ENCODE results near the gene RDH11.

RDH11 gene

DNA sequence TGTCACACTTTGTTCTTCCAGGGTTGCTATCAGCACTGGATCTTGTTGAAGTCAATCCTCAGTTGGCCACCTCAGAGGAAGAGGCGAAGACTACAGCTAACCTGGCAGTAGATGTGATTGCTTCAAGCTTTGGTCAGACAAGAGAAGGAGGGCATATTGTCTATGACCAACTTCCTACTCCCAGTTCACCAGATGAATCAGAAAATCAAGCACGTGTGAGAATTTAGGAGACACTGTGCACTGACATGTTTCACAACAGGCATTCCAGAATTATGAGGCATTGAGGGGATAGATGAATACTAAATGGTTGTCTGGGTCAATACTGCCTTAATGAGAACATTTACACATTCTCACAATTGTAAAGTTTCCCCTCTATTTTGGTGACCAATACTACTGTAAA lies 44.9 kb downstream of the RDH11 start:
- DNase-seq (ENCODE audit: low read depth in 2 of 3, low spot score in 1 of 3): no peak

DNA sequence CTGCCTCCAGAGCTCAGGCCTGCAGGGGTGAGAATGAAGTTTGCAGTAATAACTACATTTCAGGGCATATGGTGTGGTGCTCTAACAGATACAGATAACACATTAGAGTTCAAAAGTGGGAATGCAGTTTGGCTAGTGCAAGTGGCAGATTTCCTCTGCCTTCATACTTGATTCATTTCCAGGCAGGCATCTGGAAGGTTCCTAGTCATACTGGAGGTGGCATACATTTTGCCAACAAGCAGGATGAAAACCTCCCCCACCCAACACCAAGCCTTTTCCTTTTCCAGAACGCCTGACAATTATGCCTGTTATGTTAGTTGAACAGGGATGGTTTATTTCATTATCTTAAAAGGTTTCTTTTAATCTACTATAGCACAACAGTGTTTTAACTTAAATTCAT lies 45.4 kb downstream of the RDH11 start:
- no peak for DNase-seq (ENCODE audit: low read depth in 2 of 3, low spot score in 1 of 3)

DNA sequence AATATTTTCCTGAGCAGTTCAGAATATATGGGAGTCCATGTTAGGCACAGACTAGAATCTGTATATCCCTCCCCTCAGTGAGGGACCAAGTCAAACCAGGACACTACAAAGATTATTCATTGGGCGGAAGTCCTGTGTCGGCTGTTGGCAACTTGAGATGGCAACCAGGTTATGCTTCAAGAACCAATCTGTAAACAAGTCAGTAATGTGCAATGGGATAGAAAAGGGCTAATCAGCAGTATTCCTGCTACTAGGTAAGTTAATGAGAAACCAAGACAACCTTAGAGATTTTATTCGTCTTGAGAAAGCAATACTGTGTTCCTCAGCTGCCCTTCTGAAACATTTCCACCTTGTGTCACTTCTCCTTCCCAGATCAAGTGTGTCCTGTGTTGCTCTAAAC lies 49.4 kb downstream of the RDH11 start:
- DNase-seq (ENCODE audit: low read depth in 2 of 3, low spot score in 1 of 3): no peak

DNA sequence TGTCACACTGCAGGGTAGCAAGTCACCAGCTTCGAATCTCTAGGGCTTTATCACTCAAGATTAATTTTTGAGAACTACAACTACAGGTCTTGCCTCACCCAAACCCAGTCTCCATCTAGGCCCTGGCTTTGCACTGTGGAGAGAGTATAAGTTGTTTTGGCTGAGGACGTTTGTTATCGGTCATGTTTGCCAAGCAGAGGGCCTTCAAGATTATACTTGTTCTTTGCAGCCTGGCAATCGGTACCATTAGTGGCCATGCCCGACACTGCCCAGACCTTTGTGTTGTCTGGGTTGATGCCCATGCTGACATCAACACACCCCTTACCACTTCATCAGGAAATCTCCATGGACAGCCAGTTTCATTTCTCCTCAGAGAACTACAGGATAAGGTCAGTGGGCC lies 50.1 kb downstream of the RDH11 start:
- DNase-seq (ENCODE audit: low read depth in 2 of 3, low spot score in 1 of 3): no peak

DNA sequence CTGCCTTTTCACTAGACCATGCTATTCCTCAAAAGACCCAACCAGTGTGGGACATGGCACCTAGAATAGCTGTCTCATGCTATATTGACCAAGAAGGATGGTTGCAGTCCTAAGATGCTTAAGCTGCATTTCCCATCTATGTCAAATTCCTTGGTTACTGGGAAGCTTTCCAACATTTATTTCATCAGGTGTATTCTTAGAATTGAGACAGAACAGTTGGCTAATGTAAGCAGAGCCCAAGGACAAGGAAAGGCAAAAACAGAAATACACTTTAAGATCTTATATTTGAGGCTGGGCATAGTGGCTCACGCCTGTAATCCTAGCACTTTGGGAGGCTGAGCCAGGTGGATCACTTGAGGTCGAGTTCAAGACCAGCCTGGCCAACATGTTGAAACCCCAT lies 51.1 kb downstream of the RDH11 start:
- no peak for DNase-seq (ENCODE audit: low read depth in 2 of 3, low spot score in 1 of 3)

DNA sequence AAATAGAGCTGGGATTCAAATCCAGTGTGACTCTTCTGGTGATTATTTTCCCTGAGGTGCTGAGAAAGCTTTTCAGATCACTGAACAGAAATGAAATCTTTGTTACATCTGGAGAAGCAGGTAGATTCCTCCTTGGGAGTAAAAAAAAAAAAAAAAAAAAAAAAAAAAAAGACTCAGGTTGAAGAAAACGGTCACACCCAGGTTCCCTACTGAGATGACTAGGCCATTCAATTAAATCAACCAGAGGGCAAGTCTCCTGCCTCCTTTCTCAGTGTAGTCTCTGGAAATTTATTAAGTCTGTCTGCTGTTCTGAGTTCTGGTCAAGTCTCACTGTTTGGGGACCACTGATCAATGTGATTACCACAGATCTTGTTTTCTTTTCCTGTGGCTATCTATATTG lies 51.9 kb downstream of the RDH11 start:
- DNase-seq (ENCODE audit: low read depth in 2 of 3, low spot score in 1 of 3): no peak

DNA sequence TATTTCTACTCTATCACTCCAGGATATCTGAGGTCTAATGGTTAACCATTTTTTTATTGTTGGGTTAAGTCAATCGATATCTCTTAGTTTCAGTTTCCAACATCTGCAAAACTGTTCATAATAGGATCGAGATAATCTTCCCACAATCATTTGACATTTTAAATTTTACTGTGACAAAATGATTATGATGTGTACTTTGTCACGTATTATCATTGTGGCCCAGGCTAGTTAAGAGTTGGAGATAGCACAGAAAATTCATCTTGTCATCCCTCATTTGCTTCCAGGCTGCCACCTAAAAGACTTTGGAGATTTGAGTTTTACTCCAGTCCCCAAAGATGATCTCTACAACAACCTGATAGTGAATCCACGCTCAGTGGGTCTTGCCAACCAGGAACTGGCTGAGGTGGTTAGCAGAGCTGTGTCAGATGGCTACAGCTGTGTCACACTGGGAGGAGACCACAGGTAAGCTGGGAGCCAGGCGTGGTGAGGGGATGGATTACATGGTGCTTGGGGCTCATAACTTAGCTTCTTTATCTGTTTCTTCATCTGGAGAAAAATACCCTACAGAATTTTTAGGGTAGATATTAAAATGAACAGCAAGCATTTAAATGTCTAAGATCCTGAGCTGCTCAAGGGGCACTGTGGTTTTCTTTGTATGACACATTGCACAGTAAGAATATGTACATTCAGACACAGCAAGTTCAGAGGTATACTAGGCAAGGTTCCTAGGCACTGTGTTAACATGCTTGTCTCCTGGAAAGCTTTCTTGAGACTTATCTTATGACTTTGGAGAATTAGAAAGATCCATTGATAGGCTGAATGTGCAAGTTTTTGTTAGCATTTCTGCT lies 53.4 kb downstream of the RDH11 start:
- DNase-seq (ENCODE audit: low read depth in 2 of 3, low spot score in 1 of 3): no peak

DNA sequence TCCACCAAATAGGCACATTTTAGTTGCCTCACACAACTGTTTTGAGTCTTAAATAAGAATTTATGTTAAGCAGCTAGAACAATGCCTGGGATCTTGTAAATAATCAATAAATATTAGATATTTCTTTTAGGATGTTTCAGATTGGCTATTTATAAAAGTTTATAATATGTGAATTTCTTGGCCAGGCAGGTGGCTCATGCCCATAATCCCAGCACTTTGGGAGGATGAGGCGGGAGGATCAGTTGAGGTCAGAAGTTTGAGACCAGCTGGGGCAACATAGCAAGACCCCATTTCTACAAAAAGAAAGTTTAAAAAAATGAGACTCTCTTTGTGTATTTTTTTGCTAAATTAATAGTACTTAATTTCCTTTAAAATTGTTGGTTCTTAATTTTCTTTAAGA lies 54.1 kb downstream of the RDH11 start:
- DNase-seq (ENCODE audit: low read depth in 2 of 3, low spot score in 1 of 3): no peak

DNA sequence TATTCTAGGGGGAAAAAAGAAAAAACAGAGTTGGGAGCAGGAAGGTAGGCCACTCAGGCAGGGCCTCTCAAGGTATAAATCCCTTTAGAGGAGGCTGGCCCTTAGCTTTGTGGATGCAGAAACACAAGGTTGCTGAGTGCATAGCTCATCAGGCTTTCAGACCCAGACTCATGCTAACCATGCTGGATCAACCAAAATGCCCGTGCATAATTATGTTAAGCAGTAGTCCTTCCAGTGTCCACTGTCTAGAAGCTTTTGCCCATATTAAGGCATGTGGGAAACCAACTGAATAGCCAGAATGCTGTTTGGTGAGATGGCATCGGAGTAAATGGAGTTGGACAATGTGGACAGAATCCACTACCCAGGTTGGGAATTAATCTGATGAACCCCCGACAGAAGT lies 56.9 kb downstream of the RDH11 start:
- DNase-seq (ENCODE audit: low read depth in 2 of 3, low spot score in 1 of 3): no peak

DNA sequence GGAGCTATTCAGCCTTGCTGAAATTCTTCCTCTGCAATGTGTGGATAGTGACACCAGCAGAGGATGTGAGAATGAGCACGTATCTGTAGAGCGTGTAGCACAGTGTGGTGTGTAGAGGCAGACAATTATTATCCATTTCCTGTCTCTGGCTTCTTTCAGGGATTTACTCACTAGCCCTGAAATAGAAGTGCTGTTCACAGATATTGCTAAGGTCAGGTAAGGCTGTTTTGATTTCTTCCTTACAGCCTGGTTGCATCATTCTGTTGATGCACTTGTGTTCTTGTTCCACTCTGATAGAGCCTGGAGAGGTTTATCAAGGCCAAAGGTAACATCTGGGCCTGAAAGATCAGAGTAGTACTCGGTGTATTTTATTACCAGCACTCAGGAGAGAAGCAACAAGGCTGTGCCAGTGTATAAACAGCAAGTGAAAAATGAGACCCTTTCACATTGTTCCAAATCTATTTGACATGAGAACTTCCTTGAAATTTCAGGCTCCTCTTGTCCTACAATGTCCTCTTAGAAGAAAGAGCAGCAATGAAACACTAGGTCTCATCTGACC lies 59.1 kb downstream of the RDH11 start:
- DNase-seq (ENCODE audit: low read depth in 2 of 3, low spot score in 1 of 3): no peak

DNA sequence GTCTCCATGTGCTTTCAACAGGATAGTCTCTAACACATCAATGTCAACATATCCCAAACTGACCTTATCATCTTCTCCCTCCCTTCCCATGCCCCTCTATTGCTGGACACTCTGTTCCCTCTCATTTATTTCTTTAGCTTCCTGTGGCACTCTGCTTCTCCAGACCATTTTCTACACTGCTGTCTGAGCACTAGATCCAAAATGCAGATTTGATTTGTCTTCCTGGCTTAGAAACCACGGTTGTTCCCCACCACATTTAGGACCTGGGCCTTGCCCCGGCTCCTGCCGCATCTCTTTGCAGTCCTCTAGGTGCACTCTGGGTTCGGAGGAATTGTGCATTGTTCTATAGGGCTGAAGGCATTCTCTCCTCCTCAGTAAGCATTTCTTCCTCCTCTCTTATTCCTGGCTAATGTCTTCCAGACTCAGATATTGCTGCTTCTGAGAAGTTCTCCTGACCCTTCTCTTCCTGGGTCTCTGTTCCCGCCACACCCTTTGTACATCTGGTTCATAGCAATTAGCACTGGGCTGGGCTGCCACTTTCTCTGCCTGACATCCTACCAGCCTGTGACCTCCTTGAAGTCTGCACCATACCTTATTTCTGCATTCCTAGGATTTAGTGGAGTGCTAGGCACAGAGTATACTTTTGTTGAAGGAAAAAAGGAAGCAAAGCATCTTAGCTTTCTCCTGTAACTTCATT lies 62.0 kb downstream of the RDH11 start:
- DNase-seq (ENCODE audit: low read depth in 2 of 3, low spot score in 1 of 3): no peak

DNA sequence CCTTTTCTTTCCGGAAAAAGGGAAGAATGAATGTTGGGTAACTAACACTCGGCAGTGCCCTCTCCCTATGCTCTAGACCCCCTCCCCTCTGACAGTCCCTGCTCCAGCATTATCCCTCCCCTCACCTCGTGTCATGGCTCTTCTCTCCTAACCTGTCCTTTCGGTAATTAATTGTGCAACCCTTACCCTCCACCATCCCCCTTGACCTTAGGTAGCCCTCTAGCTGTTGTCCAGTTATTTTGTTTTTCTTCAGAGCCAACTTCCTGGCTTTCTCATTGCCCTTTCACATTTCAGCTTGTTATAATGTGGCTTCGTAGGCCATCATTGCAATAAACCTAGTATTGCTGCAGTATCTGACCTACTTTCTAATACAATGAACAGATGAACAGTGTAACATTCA lies 64.6 kb downstream of the RDH11 start:
- DNase-seq (ENCODE audit: low read depth in 2 of 3, low spot score in 1 of 3): no peak

DNA sequence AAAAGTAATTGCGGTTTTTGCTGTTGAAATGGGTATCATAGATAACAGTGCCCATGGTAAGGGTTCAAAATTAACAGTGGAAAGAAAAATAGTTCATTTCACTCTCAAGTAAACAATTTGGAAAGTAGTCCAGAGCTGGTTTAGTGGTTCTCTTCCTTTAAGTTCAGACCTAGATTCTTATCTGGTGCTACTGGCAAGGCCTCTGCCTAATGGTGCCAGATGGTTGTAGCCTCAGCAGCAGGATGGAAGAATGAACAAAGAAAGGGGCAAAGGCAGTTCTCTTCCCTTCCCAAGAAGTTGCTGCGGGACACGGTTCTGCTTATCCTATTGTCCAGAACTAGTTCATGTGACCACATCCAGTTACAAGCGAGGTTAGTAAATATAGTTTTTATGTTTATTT lies 65.4 kb downstream of the RDH11 start:
- DNase-seq (ENCODE audit: low read depth in 2 of 3, low spot score in 1 of 3): no peak

DNA sequence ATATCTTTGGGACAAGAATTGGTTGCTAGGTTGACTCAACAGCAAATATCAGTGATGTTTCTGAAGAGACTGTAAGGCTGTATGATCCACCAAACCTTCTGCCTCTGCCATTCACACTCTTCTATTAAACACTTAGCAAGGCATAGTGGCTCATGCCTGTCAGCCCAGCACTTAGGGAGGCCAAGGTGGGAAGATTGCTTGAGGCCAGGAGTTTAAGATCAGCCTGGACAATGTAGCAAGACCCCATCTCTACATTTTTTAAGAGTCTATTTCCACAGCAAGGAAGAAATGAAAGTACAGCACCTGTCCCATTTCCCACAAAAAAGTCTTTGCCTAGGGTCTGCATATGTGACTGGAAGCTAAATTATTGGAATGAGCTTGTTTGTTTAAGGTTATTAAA lies 68.0 kb downstream of the RDH11 start:
- no peak for DNase-seq (ENCODE audit: low read depth in 2 of 3, low spot score in 1 of 3)
